ENCODE data around the gene SPINK2. TPM values are rescaled to one million over a fixed set of nuclear protein-coding genes. Genes with fewer than 3 reads are reported as not detected.

Gene SPINK2
- not detected for total RNA-seq

GRCh38 chr4:56821381-56822243 is at the start of gene SPINK2:
Gene SPINK2 (minus strand): TSS chr4:56821701. CDS start chr4:56821662, 39 bp downstream.

Other genes with a start within 250 kb of the SPINK2 start
- gene HOPX, start 140.4 kb downstream of the SPINK2 start, total RNA-seq: 26.4 TPM
- 53.6 TPM for gene REST, start 86.2 kb upstream of the SPINK2 start, total RNA-seq
- 20.5 TPM for gene NOA1, start 155.9 kb upstream of the SPINK2 start, total RNA-seq
- gene POLR2B, start 157.2 kb upstream of the SPINK2 start, total RNA-seq: 149 TPM

Measured in camera-type eye (tissue), 1 donor.